GM23248 (cell line): ENCODE results near the gene CETP. TPM values are rescaled to one million over a fixed set of nuclear protein-coding genes. Genes with fewer than 3 reads are reported as not detected.

ENCODE experiments used
- DNase-seq: peaks from one replicate; pipeline ENCODE4 v3.0.0-alpha.2; 2015
- H2AFZ ChIP-seq: fragments of 200-600 bp; sonication (generic); 2 replicates; pipeline ENCODE4 v1.6.1; 2016; ENCODE audit warnings: antibody characterized with exemption
- H3F3A ChIP-seq: fragments of 200-600 bp; sonication (generic); 2 replicates; pipeline ENCODE4 v1.6.1; 2016; ENCODE audit warnings: mild to moderate bottlenecking, antibody characterized with exemption, mixed run types; ENCODE audit not compliant: insufficient read depth
- H3K27ac ChIP-seq: fragments of 200-600 bp; sonication (generic); 2 replicates; pipeline ENCODE4 v1.5.1; 2016; ENCODE audit warnings: mild to moderate bottlenecking
- H3K27me3 ChIP-seq: fragments of 200-600 bp; sonication (generic); replicated peaks from 2 replicates; pipeline ENCODE4 v1.6.1; 2016; ENCODE audit warnings: mild to moderate bottlenecking; ENCODE audit not compliant: insufficient read depth
- H3K36me3 ChIP-seq: fragments of 200-600 bp; sonication (generic); 2 replicates; pipeline ENCODE4 v1.6.1; 2016; ENCODE audit warnings: low read depth, mild to moderate bottlenecking
- H3K4me1 ChIP-seq: fragments of 200-600 bp; sonication (generic); 2 replicates; pipeline ENCODE4 v1.6.1; 2016; ENCODE audit warnings: mild to moderate bottlenecking; ENCODE audit not compliant: insufficient read depth
- H3K4me2 ChIP-seq: fragments of 200-600 bp; sonication (generic); one replicate; pipeline ENCODE4 v1.6.1; 2016; ENCODE audit warnings: mild to moderate bottlenecking; ENCODE audit not compliant: unreplicated experiment
- H3K4me3 ChIP-seq: fragments of 200-600 bp; sonication (generic); 2 replicates; pipeline ENCODE4 v1.5.1; 2016; ENCODE audit warnings: mild to moderate bottlenecking
- H3K79me2 ChIP-seq: fragments of 200-600 bp; sonication (generic); 2 replicates; pipeline ENCODE4 v1.6.1; 2016; ENCODE audit warnings: mild to moderate bottlenecking; ENCODE audit not compliant: insufficient read depth
- H3K9ac ChIP-seq: fragments of 200-600 bp; sonication (generic); 2 replicates; pipeline ENCODE4 v1.6.1; 2016; ENCODE audit warnings: mild to moderate bottlenecking
- H3K9me2 ChIP-seq: fragments of 200-600 bp; sonication (generic); 2 replicates; pipeline ENCODE4 v1.6.1; 2016; ENCODE audit warnings: mixed run types, mild to moderate bottlenecking, moderate library complexity; ENCODE audit not compliant: insufficient read depth
- H3K9me3 ChIP-seq: fragments of 200-600 bp; sonication (generic); one replicate; pipeline ENCODE4 v1.6.1; 2017; ENCODE audit warnings: low read depth
- H4K20me1 ChIP-seq: fragments of 200-600 bp; sonication (generic); 2 replicates; pipeline ENCODE4 v1.6.0; 2016; ENCODE audit not compliant: insufficient read depth
- EZH2 ChIP-seq: fragments of 200-600 bp; sonication (generic); IDR thresholded peaks from 2 replicates; pipeline ENCODE4 v1.6.1; 2018; ENCODE audit warnings: antibody characterized with exemption, mild to moderate bottlenecking; ENCODE audit not compliant: insufficient read depth, poor library complexity, severe bottlenecking
- EZH2phosphoT487 ChIP-seq: fragments of 200-600 bp; sonication (generic); IDR thresholded peaks from 2 replicates; pipeline ENCODE4 v1.6.1; 2018; ENCODE audit warnings: antibody characterized with exemption, moderate library complexity, mild to moderate bottlenecking, low read depth; ENCODE audit not compliant: insufficient read depth
- WGBS, 2 experiments: methylation state at CpG; one replicate each; pipeline ENCODE4 v1.1.6; 2015 to 2017; ENCODE audit warnings: low lambda C conversion rate in 2 of 2, low coverage in 1 of 2; ENCODE audit errors: missing lambda C conversion rate in 2 of 2; 5-methylcytosine and 5-hydroxymethylcytosine counted together
- in situ Hi-C: fragments of 300-500 bp; cut with MboI; formaldehyde crosslinking; loops from 2 replicates; pipeline ENCODE4 v1.15.0; 2020
- polyA plus RNA-seq: library from polyadenylated mRNA; unstranded; fragments of >200 nt; fragmentation: Nextera tagmentation; extraction: Ambion mirVana; gene quantifications from 2 replicates; pipeline ENCODE4 v1.2.1, GENCODE V29; 2016
- total RNA-seq: library from RNA; depleted of rRNA; stranded (reverse); fragments of >200 nt; shearing (Covaris generic); gene quantifications from 2 replicates; pipeline ENCODE4 v1.2.3, GENCODE V29; 2014

Gene CETP
- total and polyA plus RNA-seq, 2 experiments from 2014 or later, result not detected

GRCh38 chr16:56946767-56947603, 14.8 kb upstream of the CETP start:
- H3K9me3 ChIP-seq, result no peaks in the 10 kb centered on the region
- no peak for DNase-seq
- TF ChIP-seq EZH2phosphoT487 (no peak), EZH2 (no peak)
- H3K79me2 ChIP-seq, result no peaks in the 10 kb centered on the region
- peaks cover 4% of the 10 kb centered on the region; the same call in 1 of the 2 replicates for H4K20me1 ChIP-seq
- H3K9me2 ChIP-seq, result no peaks in the 10 kb centered on the region
- H3K9ac ChIP-seq, result no peak overlapping the region
- 86 to 89% methylated on average over 10 of the region's 10 CpGs for WGBS, 2 experiments
- H3K4me2 ChIP-seq, result no peak overlapping the region
- H3K27me3 ChIP-seq, result no peaks in the 10 kb centered on the region
- 0 out of 2 replicates have a peak overlapping the region, but pooled peaks have one; percentile 2 for H3K27ac ChIP-seq
- H2AFZ ChIP-seq, result no peak overlapping the region
- H3K36me3 ChIP-seq, result peaks cover 42% of the 10 kb centered on the region
- no peaks in the 10 kb centered on the region for H3K4me1 ChIP-seq
- peaks cover 80% of the 10 kb centered on the region for H3F3A ChIP-seq
- H3K4me3 ChIP-seq, result no peak overlapping the region
- in situ Hi-C loops, result no loop called here

DNA sequence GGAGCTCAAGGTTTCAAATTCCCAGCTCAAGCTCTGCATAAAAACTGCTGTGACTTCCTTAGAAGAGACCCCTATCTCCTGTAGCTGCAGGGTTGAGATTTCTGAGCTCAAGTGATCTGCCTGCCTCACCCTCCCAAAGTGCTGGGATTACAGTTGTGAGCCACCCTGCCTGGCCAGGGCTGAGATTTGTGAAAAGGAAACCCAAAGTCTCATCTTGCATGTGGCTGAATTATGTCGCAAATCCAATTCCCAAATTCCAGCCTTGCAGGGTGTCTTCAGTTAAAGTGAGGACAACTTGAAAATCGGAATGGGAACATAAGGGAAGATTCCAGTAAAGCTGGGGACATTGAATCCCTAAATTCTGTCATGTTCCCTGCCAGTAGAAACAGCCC, 14.2 kb upstream of the CETP start:
- DNase-seq, result no peak
- H3K9me3 ChIP-seq, result no peaks in the 10 kb centered on the region
- 67 to 73% methylated on average over 2 of the region's 2 CpGs for WGBS, 2 experiments
- H3K4me1 ChIP-seq, result no peaks in the 10 kb centered on the region
- H3K27me3 ChIP-seq, result no peaks in the 10 kb centered on the region
- peaks cover 4% of the 10 kb centered on the region; the same call in 1 of the 2 replicates for H4K20me1 ChIP-seq
- no peak overlapping the region for H3K9ac ChIP-seq
- TF ChIP-seq EZH2 (no peak), EZH2phosphoT487 (no peak)
- in situ Hi-C loops, result no loop called here
- no peak overlapping the region for H3K27ac ChIP-seq
- H3K79me2 ChIP-seq, result no peaks in the 10 kb centered on the region
- no peak overlapping the region for H3K4me2 ChIP-seq
- no peak overlapping the region for H2AFZ ChIP-seq
- H3K4me3 ChIP-seq, result no peak overlapping the region
- no peaks in the 10 kb centered on the region for H3K9me2 ChIP-seq
- peaks cover 74% of the 10 kb centered on the region for H3F3A ChIP-seq
- peaks cover 36% of the 10 kb centered on the region for H3K36me3 ChIP-seq

GRCh38 chr16:56948234-56948633, 13.5 kb upstream of the CETP start:
- H3K36me3 ChIP-seq, result peaks cover 30% of the 10 kb centered on the region
- no peak overlapping the region for H3K4me3 ChIP-seq
- in situ Hi-C loops, result no loop called here
- no peaks in the 10 kb centered on the region for H3K9me3 ChIP-seq
- H3K9ac ChIP-seq, result no peak overlapping the region
- H3K9me2 ChIP-seq, result no peaks in the 10 kb centered on the region
- peaks cover 4% of the 10 kb centered on the region; the same call in 1 of the 2 replicates for H4K20me1 ChIP-seq
- H3F3A ChIP-seq, result peaks cover 68% of the 10 kb centered on the region
- no peak for TF ChIP-seq EZH2
- no peaks in the 10 kb centered on the region for H3K4me1 ChIP-seq
- H3K4me2 ChIP-seq, result no peak overlapping the region
- no peaks in the 10 kb centered on the region for H3K79me2 ChIP-seq
- H3K27me3 ChIP-seq, result no peaks in the 10 kb centered on the region
- no peak overlapping the region for H2AFZ ChIP-seq
- 96 to 98% methylated on average over 6 of the region's 6 CpGs for WGBS, 2 experiments
- no peak for DNase-seq
- no peak overlapping the region for H3K27ac ChIP-seq

- Histone ChIP-seq H3F3A (peaks cover 50% of the 10 kb centered on the region), H3K4me1 (no peaks in the 10 kb centered on the region), H3K36me3 (peaks cover 11% of the 10 kb centered on the region), H3K9ac (no peak overlapping the region), H3K27me3 (no peaks in the 10 kb centered on the region), H3K4me3 (no peak overlapping the region), H3K27ac (no peak overlapping the region), H3K79me2 (no peaks in the 10 kb centered on the region), H4K20me1 (no peaks in the 10 kb centered on the region), H3K9me3 (no peaks in the 10 kb centered on the region), H3K4me2 (no peak overlapping the region), H3K9me2 (no peaks in the 10 kb centered on the region), H2AFZ (no peak overlapping the region)
- no peak for TF ChIP-seq EZH2phosphoT487
- no peak for TF ChIP-seq EZH2
- no peak for DNase-seq
- in situ Hi-C loops, result loop anchor here (10.0 kb wide), 2 partner anchors 65 to 85 kb away; partner anchors contain the start of gene SLC12A3
- 74 to 80% methylated on average over 4 of the region's 4 CpGs for WGBS, 2 experiments
Observed at GRCh38 chr16:56950051-56950450, 11.7 kb upstream of the CETP start.
